Measurements from ENCODE around the gene PALD1.
A peak's percentile ranks its signal among the peaks of the same experiment; 100 is the strongest.

The PALD1 gene

DNA sequence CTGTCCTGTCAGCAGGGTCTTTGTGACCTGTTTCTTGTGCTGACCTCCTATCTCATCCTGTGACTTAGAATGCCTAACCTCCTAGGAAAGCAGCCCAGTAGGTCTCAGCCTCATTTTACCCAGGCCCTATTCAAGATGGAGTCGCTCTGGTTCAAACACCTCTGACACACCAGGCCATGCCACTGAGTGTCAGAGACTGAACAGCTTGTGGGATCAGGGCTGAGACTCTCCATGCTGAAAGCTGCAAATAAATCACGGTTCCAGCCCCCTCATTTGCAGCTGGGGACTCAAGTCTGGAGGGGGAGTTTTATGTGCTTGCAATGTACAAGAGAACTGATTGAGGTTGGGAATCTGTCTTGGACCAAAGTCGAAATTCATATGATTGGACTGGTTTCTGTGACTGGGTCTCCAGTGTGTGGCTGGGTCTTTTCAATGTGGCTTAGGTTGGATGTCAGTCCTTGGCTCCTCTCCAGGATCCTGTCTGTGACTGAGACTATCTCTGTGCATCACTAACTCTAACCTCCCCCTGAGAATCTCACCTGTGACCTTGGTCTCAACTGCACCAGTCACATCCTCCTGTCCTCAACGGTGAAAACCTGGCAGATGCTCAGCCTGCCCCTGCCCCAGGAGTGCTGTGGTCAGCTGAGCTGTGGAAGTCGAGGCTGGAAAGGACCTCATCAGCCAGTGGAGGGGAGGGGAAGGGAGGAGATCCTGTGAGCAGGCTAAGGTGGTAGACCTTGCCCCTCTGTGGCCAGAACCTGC is 112.3 kb downstream of the PALD1 start:
- TF ChIP-seq, protein P1, sequence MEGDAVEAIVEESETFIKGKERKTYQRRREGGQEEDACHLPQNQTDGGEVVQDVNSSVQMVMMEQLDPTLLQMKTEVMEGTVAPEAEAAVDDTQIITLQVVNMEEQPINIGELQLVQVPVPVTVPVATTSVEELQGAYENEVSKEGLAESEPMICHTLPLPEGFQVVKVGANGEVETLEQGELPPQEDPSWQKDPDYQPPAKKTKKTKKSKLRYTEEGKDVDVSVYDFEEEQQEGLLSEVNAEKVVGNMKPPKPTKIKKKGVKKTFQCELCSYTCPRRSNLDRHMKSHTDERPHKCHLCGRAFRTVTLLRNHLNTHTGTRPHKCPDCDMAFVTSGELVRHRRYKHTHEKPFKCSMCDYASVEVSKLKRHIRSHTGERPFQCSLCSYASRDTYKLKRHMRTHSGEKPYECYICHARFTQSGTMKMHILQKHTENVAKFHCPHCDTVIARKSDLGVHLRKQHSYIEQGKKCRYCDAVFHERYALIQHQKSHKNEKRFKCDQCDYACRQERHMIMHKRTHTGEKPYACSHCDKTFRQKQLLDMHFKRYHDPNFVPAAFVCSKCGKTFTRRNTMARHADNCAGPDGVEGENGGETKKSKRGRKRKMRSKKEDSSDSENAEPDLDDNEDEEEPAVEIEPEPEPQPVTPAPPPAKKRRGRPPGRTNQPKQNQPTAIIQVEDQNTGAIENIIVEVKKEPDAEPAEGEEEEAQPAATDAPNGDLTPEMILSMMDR (IDR thresholded peaks at IDR 0.05; ENCODE audit: insufficient read depth, low read depth, low read length, missing control alignments): no peak
- no peak overlapping the region for H3K4me3 ChIP-seq (ENCODE audit: low read depth, low read length)
- DNase-seq (ENCODE audit: low read depth): peak; percentile 53

DNA sequence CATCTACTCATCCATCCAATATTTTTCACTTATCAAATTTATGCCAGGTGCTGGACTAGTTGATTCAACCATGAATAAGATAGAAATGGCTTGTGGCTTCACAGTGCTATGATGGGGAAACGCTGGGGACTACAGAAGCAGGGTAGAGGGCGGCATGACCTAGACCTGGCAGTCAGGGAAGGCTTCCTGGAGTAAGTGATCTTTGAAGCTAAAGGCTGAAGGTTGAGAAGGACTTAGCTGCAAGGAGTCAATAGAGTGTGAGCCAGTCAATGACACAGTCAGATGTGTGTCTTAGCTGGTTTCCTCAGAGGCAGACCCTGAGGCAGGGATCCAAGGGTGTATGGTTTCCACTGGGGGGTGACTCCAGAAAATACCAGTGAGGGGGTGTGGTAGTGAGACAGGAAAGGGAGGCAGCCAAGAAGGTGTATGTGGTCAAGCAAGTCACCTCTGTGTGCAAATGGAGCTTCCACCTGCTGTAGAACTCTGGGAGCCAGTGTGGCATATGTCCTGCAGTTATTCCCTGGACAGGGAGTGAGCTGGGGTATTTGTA is 113.7 kb downstream of the PALD1 start:
- TF ChIP-seq, protein P1 (IDR thresholded peaks at IDR 0.05; ENCODE audit: insufficient read depth, low read depth, low read length, missing control alignments): no peak
- no peak overlapping the region for H3K4me3 ChIP-seq (ENCODE audit: low read depth, low read length)
- DNase-seq (ENCODE audit: low read depth): no peak

DNA sequence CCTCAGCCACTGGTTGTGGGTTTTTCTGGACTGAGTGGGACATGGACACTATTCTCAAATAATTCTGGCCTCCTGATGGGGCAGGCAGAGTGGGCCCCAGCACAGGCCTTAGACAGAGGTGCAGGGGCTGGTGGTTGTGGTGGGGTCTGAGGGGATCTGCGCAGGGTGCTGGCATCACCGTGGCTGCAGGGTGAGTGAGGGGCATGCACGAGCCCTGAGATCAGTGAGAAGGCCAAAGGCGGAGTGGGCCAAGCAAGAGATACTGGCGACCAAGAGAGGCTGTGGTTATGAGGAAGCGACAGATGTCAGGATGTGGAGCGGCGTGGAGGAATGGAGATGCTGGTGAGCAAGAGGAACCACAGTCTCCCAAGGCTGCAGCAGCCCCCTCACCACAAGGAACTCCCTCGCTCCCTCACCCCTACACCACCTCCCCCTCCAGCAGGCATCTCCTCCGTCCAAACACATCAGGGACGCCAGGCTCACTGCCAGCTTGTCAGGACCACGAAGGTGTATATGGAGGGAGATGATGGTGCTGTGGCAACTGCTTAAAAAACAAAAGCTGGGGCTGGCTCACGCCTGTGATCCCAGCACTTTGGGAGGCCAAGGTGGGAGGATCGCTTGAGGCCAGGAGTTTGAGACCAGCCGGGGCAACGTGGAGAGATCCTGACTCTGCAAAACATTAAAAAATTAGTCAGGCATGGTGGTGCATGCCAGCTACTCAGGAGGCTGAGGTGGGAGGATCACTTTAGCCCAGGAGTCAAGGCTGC is 114.4 kb downstream of the PALD1 start:
- DNase-seq (ENCODE audit: low read depth): no peak
- TF ChIP-seq, protein P1 (IDR thresholded peaks at IDR 0.05; ENCODE audit: insufficient read depth, low read depth, low read length, missing control alignments): no peak
- H3K4me3 ChIP-seq (ENCODE audit: low read depth, low read length): no peak overlapping the region

DNA sequence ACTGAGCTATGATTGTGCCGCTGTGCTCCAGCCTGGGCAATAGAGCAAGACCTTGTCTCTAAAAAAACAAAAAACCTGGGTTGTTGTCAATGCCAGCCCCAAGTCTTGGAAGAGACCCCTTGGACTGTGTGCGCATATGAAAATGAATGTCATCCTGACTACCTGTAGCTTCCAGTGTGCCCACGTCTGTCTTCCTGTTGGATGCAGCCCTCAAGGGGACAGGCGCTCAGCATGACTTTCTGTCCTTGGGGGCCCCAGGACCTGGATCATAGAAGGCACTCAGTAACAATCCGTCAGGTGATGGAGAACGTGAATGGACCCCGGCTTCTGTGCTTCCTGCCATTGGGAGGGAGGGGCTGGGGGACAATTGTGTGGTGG is 114.9 kb downstream of the PALD1 start:
- TF ChIP-seq, protein P1 (IDR thresholded peaks at IDR 0.05; ENCODE audit: insufficient read depth, low read depth, low read length, missing control alignments): no peak
- DNase-seq (ENCODE audit: low read depth): no peak
- H3K4me3 ChIP-seq (ENCODE audit: low read depth, low read length): no peak overlapping the region

DNA sequence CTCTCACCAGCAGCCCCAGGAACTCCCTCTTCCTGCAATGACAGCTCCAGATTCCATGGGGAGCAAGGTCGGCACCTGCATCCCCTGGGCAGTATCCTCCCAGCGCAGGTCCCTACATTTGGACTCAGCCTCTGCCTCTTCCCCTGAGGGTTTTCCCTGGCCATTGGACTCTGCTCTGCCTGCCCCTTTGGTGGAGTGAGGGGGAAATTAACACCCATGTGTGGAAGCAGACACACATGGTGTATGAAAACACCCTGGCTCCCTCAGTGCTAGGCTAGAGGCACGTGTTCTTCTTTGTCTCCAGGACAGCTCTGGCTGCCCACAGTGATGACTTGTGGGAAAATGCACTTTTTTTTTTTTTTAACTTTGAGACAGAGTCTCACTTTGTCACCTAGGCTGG is 115.6 kb downstream of the PALD1 start:
- no peak for DNase-seq (ENCODE audit: low read depth)
- TF ChIP-seq, protein P1 (IDR thresholded peaks at IDR 0.05; ENCODE audit: insufficient read depth, low read depth, low read length, missing control alignments): no peak
- no peak overlapping the region for H3K4me3 ChIP-seq (ENCODE audit: low read depth, low read length)

DNA sequence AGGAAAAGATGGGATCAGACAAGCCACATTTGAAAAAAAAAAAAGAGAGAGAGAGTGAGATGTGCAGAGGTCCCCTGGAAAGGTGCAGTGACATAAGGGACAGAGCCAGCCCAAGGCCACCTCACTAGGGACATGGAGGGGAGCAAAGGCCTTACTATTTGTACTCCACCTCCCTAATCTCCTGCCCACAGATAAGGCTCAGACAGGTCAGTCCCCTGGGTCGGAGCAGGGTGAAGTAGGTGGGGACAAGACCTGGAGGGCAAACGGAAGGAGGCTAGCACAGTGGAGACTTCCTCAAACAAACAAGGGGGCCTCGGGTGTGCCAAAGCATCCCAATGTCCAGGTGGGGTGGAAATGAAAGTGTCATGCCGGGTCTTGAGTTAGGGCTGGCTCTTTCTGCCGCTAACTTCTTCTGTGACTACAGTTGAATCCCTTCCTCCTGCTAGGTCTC is 117.0 kb downstream of the PALD1 start:
- H3K4me3 ChIP-seq (ENCODE audit: low read depth, low read length): no peak overlapping the region
- TF ChIP-seq, protein P1 (IDR thresholded peaks at IDR 0.05; ENCODE audit: insufficient read depth, low read depth, low read length, missing control alignments): no peak
- no peak for DNase-seq (ENCODE audit: low read depth)

All from GM12865 (cell line).